Small intestine (tissue), 7 donors: Measurements from ENCODE around the gene TMIE. TPM values are rescaled to one million over a fixed set of nuclear protein-coding genes. Genes with fewer than 3 reads are reported as not detected.
"Not testable (repeated sequence)": the region's sequence is repeated elsewhere in the genome, so short reads cannot be mapped to it uniquely, and the experiment has no call there.

Experiments used
- DNase-seq, 2 donors: peaks; one replicate each; pipeline versions ENCODE4 v3.0.0 to v3.0.0-alpha.2; 2013
- FAIRE-seq: peaks from 2 replicates; lab custom pipeline; 2012; peaks lifted over from hg19 to GRCh38; lab: Jason Lieb, UNC
- H3K27ac ChIP-seq, 3 donors: one replicate each; pipeline ENCODE4 v1.5.1; 2013; ENCODE audit warnings: low read length in 2 of 3, mild to moderate bottlenecking in 2 of 3, control low read depth in 1 of 3, inconsistent platforms in 1 of 3, low read depth in 1 of 3, moderate library complexity in 1 of 3
- H3K27me3 ChIP-seq, 3 donors: one replicate each; pipeline ENCODE4 v1.6.1; 2013; ENCODE audit warnings: low read length in 3 of 3, inconsistent platforms in 1 of 3; ENCODE audit not compliant: control insufficient read depth in 3 of 3, insufficient read depth in 3 of 3
- H3K36me3 ChIP-seq, 3 donors: one replicate each; pipeline ENCODE4 v1.6.1; 2013; ENCODE audit warnings: low read length in 3 of 3, inconsistent platforms in 1 of 3, low read depth in 1 of 3, mild to moderate bottlenecking in 1 of 3, moderate library complexity in 1 of 3; ENCODE audit not compliant: control insufficient read depth in 3 of 3, insufficient read depth in 2 of 3
- H3K4me1 ChIP-seq, 3 donors: one replicate each; pipeline ENCODE4 v1.6.1; 2013; ENCODE audit warnings: low read length in 2 of 3, inconsistent platforms in 1 of 3, low read depth in 1 of 3, mild to moderate bottlenecking in 1 of 3, moderate library complexity in 1 of 3; ENCODE audit not compliant: control insufficient read depth in 3 of 3, insufficient read depth in 2 of 3
- H3K4me3 ChIP-seq, 3 donors: one replicate each; pipeline ENCODE4 v1.5.1; 2013; ENCODE audit warnings: low read length in 3 of 3, control low read depth in 1 of 3, inconsistent platforms in 1 of 3, low read depth in 1 of 3, mild to moderate bottlenecking in 1 of 3, moderate library complexity in 1 of 3
- H3K9me3 ChIP-seq, 2 donors: one replicate each; pipeline ENCODE4 v1.6.1; 2013; ENCODE audit warnings: low read depth in 1 of 2, low read length in 1 of 2; ENCODE audit not compliant: control insufficient read depth in 2 of 2, insufficient read depth in 1 of 2
- WGBS, 3 donors: extraction: QIAGEN DNeasy Blood & Tissue Kit; methylation state at CpG; one replicate each; pipeline ENCODE4 v1.1.7; 2013; 5-methylcytosine and 5-hydroxymethylcytosine counted together
- polyA plus RNA-seq, 4 donors: library from polyadenylated mRNA; stranded (reverse) in 3 of 4; unstranded in 1 of 4; fragments of 200-250 nt in 3 of 4; fragments of 120-200 nt in 1 of 4; gene quantifications; one replicate each; pipeline versions ENCODE4 v1.2.1 to v1.2.3, GENCODE V29; 2013
- donor health status: healthy with polysubstance abuse.
- donor health status: control.
- donor health status: control.
- donor health status: Bipolar disorder and iron deficiency.
- donor health status: healthy.

Gene TMIE
- polyA plus RNA-seq, 4 donors: 0.22 to 0.70 TPM; not detected in 2

GRCh38 chr3:46699676-46700523 lies 1.3 kb upstream of the TMIE start:
- DNase-seq (no peak), FAIRE-seq (no peak)
- no peak overlapping the region for H3K27ac ChIP-seq

GRCh38 chr3:46700772-46701171 lies 420 bp upstream of the TMIE start:
- Histone ChIP-seq H3K4me3 (no peak overlapping the region), H3K27ac (no peak overlapping the region), H3K9me3 (no peaks in the 10 kb centered on the region), H3K4me1 (peaks cover 0 to 6% (median 0%) of the 10 kb centered on the region in 3 donors), H3K27me3 (peaks cover 0 to 32% (median 3%) of the 10 kb centered on the region in 3 donors), H3K36me3 (no peaks in the 10 kb centered on the region)
- DNase-seq (no peak), FAIRE-seq (no peak)
- WGBS, 3 donors: 41 to 60% (median 43%) methylated on average over 4 of the region's 4 CpGs

More at GRCh38 chr3:46699676-46700523, 1.3 kb upstream of the TMIE start:
- WGBS, 3 donors: 75 to 85% (median 82%) methylated on average over 8 of the region's 8 CpGs
- Histone ChIP-seq H3K27me3 (peaks cover 0 to 32% (median 3%) of the 10 kb centered on the region in 3 donors), H3K4me3 (no peak overlapping the region), H3K36me3 (no peaks in the 10 kb centered on the region), H3K4me1 (peaks cover 0 to 2% (median 0%) of the 10 kb centered on the region in 3 donors), H3K9me3 (no peaks in the 10 kb centered on the region)

GRCh38 chr3:46702246-46703012 lies 1.2 kb downstream of the TMIE start:
- DNase-seq (no peak), FAIRE-seq (no peak)
- H3K4me1 ChIP-seq: peaks cover 0 to 6% (median 0%) of the 10 kb centered on the region in 3 donors
- no peaks in the 10 kb centered on the region for H3K36me3 ChIP-seq
- no peaks in the 10 kb centered on the region for H3K9me3 ChIP-seq
- H3K27ac ChIP-seq: no peak overlapping the region
- H3K4me3 ChIP-seq: no peak overlapping the region
- 68 to 87% (median 75%) methylated on average over 4 of the region's 4 CpGs for WGBS, 3 donors
- peaks cover 0 to 32% (median 3%) of the 10 kb centered on the region in 3 donors for H3K27me3 ChIP-seq

- no peak overlapping the region for H3K4me3 ChIP-seq
- H3K4me1 ChIP-seq: peaks cover 0 to 6% (median 0%) of the 10 kb centered on the region in 3 donors
- peaks cover 0 to 32% (median 3%) of the 10 kb centered on the region in 3 donors for H3K27me3 ChIP-seq
- H3K9me3 ChIP-seq: no peaks in the 10 kb centered on the region
- 87 to 91% (median 90%) methylated on average over 4 of the region's 4 CpGs for WGBS, 3 donors
- no peak for FAIRE-seq
- H3K27ac ChIP-seq: no peak overlapping the region
- DNase-seq: no peak
- no peaks in the 10 kb centered on the region for H3K36me3 ChIP-seq
Measured at GRCh38 chr3:46703013-46703520, 1.9 kb downstream of the TMIE start.

GRCh38 chr3:46704346-46704745 lies 3.2 kb downstream of the TMIE start:
- not testable (repeated sequence) for DNase-seq, FAIRE-seq, H3K4me1 ChIP-seq, H3K9me3 ChIP-seq, H3K4me3 ChIP-seq, H3K36me3 ChIP-seq, H3K27ac ChIP-seq
- peaks cover 0 to 32% (median 3%) of the 10 kb centered on the region in 3 donors for H3K27me3 ChIP-seq
- WGBS, 3 donors: 29 to 43% (median 35%) methylated on average over 7 of the region's 7 CpGs

GRCh38 chr3:46705022-46705530 lies 3.9 kb downstream of the TMIE start:
- no peaks in the 10 kb centered on the region for H3K9me3 ChIP-seq
- DNase-seq (peak; percentile 69 to 83), FAIRE-seq (no peak)
- peaks cover 0 to 6% (median 0%) of the 10 kb centered on the region in 3 donors for H3K4me1 ChIP-seq
- H3K4me3 ChIP-seq: no peak overlapping the region
- no peak overlapping the region for H3K27ac ChIP-seq
- H3K27me3 ChIP-seq: peaks cover 0 to 28% (median 3%) of the 10 kb centered on the region in 3 donors
- 19 to 25% (median 23%) methylated on average over 4 of the region's 4 CpGs for WGBS, 3 donors
- H3K36me3 ChIP-seq: no peaks in the 10 kb centered on the region

GRCh38 chr3:46705751-46706552 lies 4.8 kb downstream of the TMIE start:
- Histone ChIP-seq H3K36me3 (no peaks in the 10 kb centered on the region), H3K9me3 (no peaks in the 10 kb centered on the region), H3K4me1 (peaks cover 0 to 6% (median 0%) of the 10 kb centered on the region in 3 donors), H3K27me3 (peaks cover 0 to 20% (median 3%) of the 10 kb centered on the region in 3 donors), H3K27ac (no peak overlapping the region), H3K4me3 (no peak overlapping the region)
- 73 to 76% (median 73%) methylated on average over 19 of the region's 19 CpGs for WGBS, 3 donors
- FAIRE-seq: no peak
- DNase-seq: no peak
